ENCODE results near the gene PTPRZ1. TPM values are rescaled to one million over a fixed set of nuclear protein-coding genes. Genes with fewer than 3 reads are reported as not detected.

Gene PTPRZ1
- total RNA-seq, 1 experiment from 2014 or later, result 105 TPM

- TF ChIP-seq ZNF425 (CRISPR knock-in tag; conservative IDR thresholded peaks at IDR 0.05) (no peak), PREB (CRISPR knock-in tag; IDR thresholded peaks at IDR 0.05; ENCODE audit: borderline replicate concordance) (no peak), CREM (CRISPR knock-in tag; IDR thresholded peaks at IDR 0.05) (no peak), ZNF396 (CRISPR knock-in tag; IDR thresholded peaks at IDR 0.05; ENCODE audit: borderline replicate concordance) (no peak), USF2 (CRISPR knock-in tag; IDR thresholded peaks at IDR 0.05) (no peak), SOX15 (CRISPR knock-in tag; IDR thresholded peaks at IDR 0.05) (no peak)
These were observed 1.8 kb upstream of the PTPRZ1 start (continued) for GRCh38 chr7:121871188-121871587.

GRCh38 chr7:121873289-121874194 lies 581 bp downstream of the PTPRZ1 start:
- H3K4me1 Mint-ChIP-seq, result peaks cover 48% of the 10 kb centered on the region
- ChIA-PET CTCF (interaction anchor here (0.8 to 2.0 kb wide), 2 partner anchors 121 to 507 kb away, joined by 3 to 12 read pairs; no protein-coding TSS in a partner anchor), POLR2A (interaction anchor here (0.6 to 0.8 kb wide), 4 partner anchors 67 to 477 kb away, joined by 3 read pairs; partner anchors contain the start of gene FAM3C)
- H3K36me3 Mint-ChIP-seq, result peaks cover 3% of the 10 kb centered on the region
- no peaks in the 10 kb centered on the region for H3K9me3 Mint-ChIP-seq
- H3K4me3 Mint-ChIP-seq, result peak overlapping the region; percentile 99
- DNase-seq (ENCODE audit: low spot score) (peak; percentile 51), ATAC-seq (peak; percentile 43)
- H3K27me3 Mint-ChIP-seq (ENCODE audit: low read depth), result no peaks in the 10 kb centered on the region
- TF ChIP-seq SMAD4 (CRISPR knock-in tag; IDR thresholded peaks at IDR 0.05) (no peak), ATF6 (CRISPR knock-in tag; IDR thresholded peaks at IDR 0.05) (no peak), ZNF317 (CRISPR knock-in tag; IDR thresholded peaks at IDR 0.05; ENCODE audit: borderline replicate concordance, low read depth) (no peak), ZMAT4 (CRISPR knock-in tag; IDR thresholded peaks at IDR 0.05) (no peak), HMGXB4 (CRISPR knock-in tag; IDR thresholded peaks at IDR 0.05) (peak; percentile 84; the same call in 1 of the 2 replicates), MAX (CRISPR knock-in tag; IDR thresholded peaks at IDR 0.05) (peak; percentile 30; the same call in 1 of the 2 replicates), ZBTB21 (CRISPR knock-in tag; IDR thresholded peaks at IDR 0.05; ENCODE audit: borderline replicate concordance) (0 out of 2 replicates have a peak, but pooled peaks have one; percentile 3), MYBL2 (CRISPR knock-in tag; IDR thresholded peaks at IDR 0.05) (0 out of 2 replicates have a peak, but pooled peaks have one; percentile 52), KAT7 (CRISPR knock-in tag; IDR thresholded peaks at IDR 0.05; ENCODE audit: borderline replicate concordance) (peak; percentile 3; the same call in 1 of the 2 replicates), CREM (CRISPR knock-in tag; IDR thresholded peaks at IDR 0.05) (peak; percentile 47; the same call in 1 of the 2 replicates), ZNF219 (CRISPR knock-in tag; IDR thresholded peaks at IDR 0.05; ENCODE audit: borderline replicate concordance) (peak; percentile 25; the same call in 1 of the 2 replicates), OVOL2 (CRISPR knock-in tag; IDR thresholded peaks at IDR 0.05; ENCODE audit: borderline replicate concordance) (no peak), ARID4B (CRISPR knock-in tag; IDR thresholded peaks at IDR 0.05; ENCODE audit: borderline replicate concordance) (peak; percentile 43; the same call in 1 of the 2 replicates)
- H3K27ac Mint-ChIP-seq, result peak overlapping the region; percentile 97

Measured in WTC11 (cell line).